ENCODE measurements around the gene SCARF2. TPM values are rescaled to one million over a fixed set of nuclear protein-coding genes. Genes with fewer than 3 reads are reported as not detected.
A peak's percentile ranks its signal among the peaks of the same experiment; 100 is the strongest.

The SCARF2 gene
- total RNA-seq, 1 experiment from 2014 or later = 10.8 TPM

DNA sequence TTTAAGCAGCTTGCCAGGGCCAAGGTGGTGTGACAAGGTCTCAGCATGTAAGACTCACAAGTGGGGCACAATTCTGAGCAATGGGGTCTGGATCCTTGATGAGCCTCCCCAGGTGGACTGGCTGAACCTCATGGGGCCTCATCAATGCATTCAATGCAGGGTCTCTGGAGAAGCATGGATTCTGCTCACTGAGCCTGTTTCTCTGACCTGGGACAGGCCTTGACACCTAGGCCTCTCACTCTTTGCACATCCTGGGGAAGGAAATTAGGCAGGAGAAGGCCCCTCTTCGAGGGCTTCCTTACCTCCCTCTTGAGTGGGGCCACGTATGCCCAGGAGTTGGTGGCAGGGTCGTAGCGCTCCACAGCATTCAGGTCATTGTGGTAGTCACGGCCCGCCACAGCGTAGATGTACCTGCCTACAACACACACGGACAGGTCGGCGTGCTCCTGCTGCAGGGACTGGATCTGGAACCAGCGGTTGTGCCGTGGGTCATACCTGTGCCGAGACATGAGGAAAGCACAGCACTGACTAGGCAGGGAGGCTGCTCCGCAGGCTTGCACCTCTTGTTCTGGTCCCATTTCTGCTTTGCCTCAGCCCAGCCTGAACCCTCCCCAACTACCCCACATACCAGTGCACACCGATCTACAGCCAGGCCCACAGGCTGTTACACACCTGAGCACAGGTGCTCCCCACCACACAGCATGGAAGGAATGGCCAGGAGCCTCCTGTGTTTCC, 20.0 kb upstream of the SCARF2 start:
- H3K9me3 ChIP-seq (ENCODE audit: control insufficient read depth, low read depth, low read length) = no peaks in the 10 kb centered on the region
- H3K9me3 Mint-ChIP-seq = no peaks in the 10 kb centered on the region
- H3K14ac ChIP-seq (ENCODE audit: insufficient read depth, low read length) = no peak overlapping the region
- no peak overlapping the region for H2BK15ac ChIP-seq (ENCODE audit: low read depth, low read length)
- H3K4me3 Mint-ChIP-seq = no peak overlapping the region
- no peak overlapping the region for H2BK20ac ChIP-seq (ENCODE audit: low read depth, low read length, poor library complexity, severe bottlenecking)
- no peaks in the 10 kb centered on the region for H3K79me2 ChIP-seq (ENCODE audit: insufficient read depth, low read length)
- H4K8ac ChIP-seq (replicated peaks; ENCODE audit: insufficient read length, low read depth, low read length) = no peak overlapping the region
- no peak overlapping the region for H3K23ac ChIP-seq (ENCODE audit: insufficient read length, low read depth, low read length)
- no peak overlapping the region for H3K9ac ChIP-seq (ENCODE audit: extremely low read depth, insufficient read length, low read length)
- no peak for DNase-seq
- H3K4me1 ChIP-seq (ENCODE audit: insufficient read depth, low read length) = 0 out of 2 replicates have a peak, but pooled peaks cover 2% of the 10 kb centered on the region
- H2BK5ac ChIP-seq (ENCODE audit: insufficient read length, low read length) = no peak overlapping the region
- H3K27ac ChIP-seq (ENCODE audit: insufficient read length, low read depth, low read length) = no peak overlapping the region
- H2AFZ ChIP-seq (ENCODE audit: low read length) = no peak overlapping the region
- no peak overlapping the region for H3K4ac ChIP-seq (ENCODE audit: low read depth, low read length)
- H2BK12ac ChIP-seq (ENCODE audit: insufficient read length, low read depth, low read length) = no peak overlapping the region
- TF ChIP-seq, protein P1, sequence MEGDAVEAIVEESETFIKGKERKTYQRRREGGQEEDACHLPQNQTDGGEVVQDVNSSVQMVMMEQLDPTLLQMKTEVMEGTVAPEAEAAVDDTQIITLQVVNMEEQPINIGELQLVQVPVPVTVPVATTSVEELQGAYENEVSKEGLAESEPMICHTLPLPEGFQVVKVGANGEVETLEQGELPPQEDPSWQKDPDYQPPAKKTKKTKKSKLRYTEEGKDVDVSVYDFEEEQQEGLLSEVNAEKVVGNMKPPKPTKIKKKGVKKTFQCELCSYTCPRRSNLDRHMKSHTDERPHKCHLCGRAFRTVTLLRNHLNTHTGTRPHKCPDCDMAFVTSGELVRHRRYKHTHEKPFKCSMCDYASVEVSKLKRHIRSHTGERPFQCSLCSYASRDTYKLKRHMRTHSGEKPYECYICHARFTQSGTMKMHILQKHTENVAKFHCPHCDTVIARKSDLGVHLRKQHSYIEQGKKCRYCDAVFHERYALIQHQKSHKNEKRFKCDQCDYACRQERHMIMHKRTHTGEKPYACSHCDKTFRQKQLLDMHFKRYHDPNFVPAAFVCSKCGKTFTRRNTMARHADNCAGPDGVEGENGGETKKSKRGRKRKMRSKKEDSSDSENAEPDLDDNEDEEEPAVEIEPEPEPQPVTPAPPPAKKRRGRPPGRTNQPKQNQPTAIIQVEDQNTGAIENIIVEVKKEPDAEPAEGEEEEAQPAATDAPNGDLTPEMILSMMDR (conservative IDR thresholded peaks at IDR 0.05) = no peak
- no peak overlapping the region for H4K5ac ChIP-seq (ENCODE audit: insufficient read length, low read depth, low read length)
- peak overlapping the region in 1 of 3 experiments; percentile 27; a peak in 1 of 7 replicates for H3K27ac Mint-ChIP-seq
- WGBS (ENCODE audit: extremely low coverage, insufficient read length, low lambda C conversion rate) = no CpG with 5 or more reads among the region's 15 CpGs
- no peak overlapping the region for H2AK5ac ChIP-seq (ENCODE audit: insufficient read length, low read length)
- peaks cover 2 to 15% (median 4%) of the 10 kb centered on the region in 3 experiments; a peak in 5 of 7 replicates for H3K36me3 Mint-ChIP-seq (ENCODE audit: insufficient read depth in 1 of 3, low read depth in 3 of 3)
- no peaks in the 10 kb centered on the region for H3K27me3 ChIP-seq (ENCODE audit: insufficient read depth, low read length)
- no peak overlapping the region for H4K91ac ChIP-seq (ENCODE audit: insufficient read length, low read depth, low read length)
- no peaks in the 10 kb centered on the region for H3K23me2 ChIP-seq (ENCODE audit: insufficient read length, low read depth, low read length, poor library complexity, severe bottlenecking)
- no peak overlapping the region for H3K18ac ChIP-seq (ENCODE audit: insufficient read length, low read depth, low read length)
- H3K56ac ChIP-seq (ENCODE audit: insufficient read length, low read depth, low read length) = no peak overlapping the region
- H2BK120ac ChIP-seq (ENCODE audit: low read depth, low read length, poor library complexity, severe bottlenecking) = no peak overlapping the region
- no peak overlapping the region for H3K4me2 ChIP-seq (ENCODE audit: insufficient read depth, insufficient read length, low read length)
- no peaks in the 10 kb centered on the region for H3K27me3 Mint-ChIP-seq (ENCODE audit: low read depth)
- no peak overlapping the region for H3T11ph ChIP-seq (ENCODE audit: low read length)
- H4K20me1 ChIP-seq (ENCODE audit: control insufficient read depth, insufficient read depth, insufficient read length) = no peaks in the 10 kb centered on the region
- H3K4me1 Mint-ChIP-seq = peaks cover 15 to 21% of the 10 kb centered on the region in 2 experiments
- H3K79me1 ChIP-seq (ENCODE audit: insufficient read depth, low read depth, low read length, poor library complexity, severe bottlenecking) = no peaks in the 10 kb centered on the region
